ENCODE data around the gene SLC22A5. TPM values are rescaled to one million over a fixed set of nuclear protein-coding genes. Genes with fewer than 3 reads are reported as not detected.
"Not testable (repeated sequence)": the region's sequence is repeated elsewhere in the genome, so short reads cannot be mapped to it uniquely, and the experiment has no call there.

The SLC22A5 gene
- polyA plus RNA-seq, 1 donor: 14.9 TPM

GRCh38 chr5:132427281-132428146 is 58.0 kb downstream of the SLC22A5 start:
- DNase-seq (ENCODE audit: low read depth): no peak

- DNase-seq (ENCODE audit: low read depth): no peak
These were observed 58.6 kb downstream of the SLC22A5 start for GRCh38 chr5:132428147-132428482.

- DNase-seq (ENCODE audit: low read depth): no peak
These were observed 59.3 kb downstream of the SLC22A5 start for GRCh38 chr5:132428484-132429462.

GRCh38 chr5:132429463-132430440 is 60.2 kb downstream of the SLC22A5 start:
- no peak for DNase-seq (ENCODE audit: low read depth)

GRCh38 chr5:132430746-132431145 is 61.2 kb downstream of the SLC22A5 start:
- DNase-seq (ENCODE audit: low read depth): no peak

GRCh38 chr5:132431632-132432031 is 62.1 kb downstream of the SLC22A5 start:
- no peak for DNase-seq (ENCODE audit: low read depth)

- DNase-seq (ENCODE audit: low read depth): no peak
These were observed 63.6 kb downstream of the SLC22A5 start for GRCh38 chr5:132433141-132433540.

GRCh38 chr5:132434416-132435286 is 65.1 kb downstream of the SLC22A5 start:
- DNase-seq (ENCODE audit: low read depth): no peak

- no peak for DNase-seq (ENCODE audit: low read depth)
These were observed 65.9 kb downstream of the SLC22A5 start for GRCh38 chr5:132435447-132435846.

- no peak for DNase-seq (ENCODE audit: low read depth)
These were observed 66.4 kb downstream of the SLC22A5 start for GRCh38 chr5:132435886-132436285.

GRCh38 chr5:132436936-132437335 is 67.4 kb downstream of the SLC22A5 start:
- DNase-seq (ENCODE audit: low read depth): no peak

GRCh38 chr5:132437604-132438266 is 68.2 kb downstream of the SLC22A5 start:
- DNase-seq (ENCODE audit: low read depth): peak; percentile 61

GRCh38 chr5:132438267-132438645 is 68.7 kb downstream of the SLC22A5 start:
- DNase-seq (ENCODE audit: low read depth): not testable (repeated sequence)

GRCh38 chr5:132438917-132439316 is 69.4 kb downstream of the SLC22A5 start:
- DNase-seq (ENCODE audit: low read depth): no peak

- DNase-seq (ENCODE audit: low read depth): peak; percentile 91
These were observed 70.1 kb downstream of the SLC22A5 start for GRCh38 chr5:132439521-132440089.

- DNase-seq (ENCODE audit: low read depth): no peak
These were observed 74.6 kb downstream of the SLC22A5 start for GRCh38 chr5:132444061-132444460.
